AG04449 (cell line): ENCODE measurements around the gene RNU2-63P.

Experiments used
- CTCF ChIA-PET: fragments of 350-600 bp; formaldehyde crosslinking; extraction: SDS; loops from one replicate; lab custom pipeline; 2021; ENCODE audit warnings: antibody characterized with exemption; lab: Yijun Ruan, JAX
- POLR2A ChIA-PET: fragments of 400-600, 350-600 bp; formaldehyde crosslinking; extraction: SDS; loops from one replicate; lab custom pipeline; 2020; ENCODE audit warnings: antibody characterized with exemption, inconsistent platforms; lab: Yijun Ruan, JAX
- DNase-seq: peaks from one replicate; pipeline ENCODE4 v3.0.0-alpha.2; 2010; ENCODE audit warnings: low read depth, low spot score
- H3K4me3 ChIP-seq: 2 replicates; pipeline ENCODE4 v1.5.1; 2011; ENCODE audit warnings: low read depth, mild to moderate bottlenecking, control low read depth, low read length
- TF ChIP-seq, protein P1 (sequence below): IDR thresholded peaks from one replicate; pipeline ENCODE4 v1.5.1; 2011; ENCODE audit warnings: mild to moderate bottlenecking, moderate library complexity, low read length, control low read depth, inconsistent platforms; ENCODE audit not compliant: insufficient read depth; ENCODE audit errors: missing control alignments

Gene RNU2-63P

DNA sequence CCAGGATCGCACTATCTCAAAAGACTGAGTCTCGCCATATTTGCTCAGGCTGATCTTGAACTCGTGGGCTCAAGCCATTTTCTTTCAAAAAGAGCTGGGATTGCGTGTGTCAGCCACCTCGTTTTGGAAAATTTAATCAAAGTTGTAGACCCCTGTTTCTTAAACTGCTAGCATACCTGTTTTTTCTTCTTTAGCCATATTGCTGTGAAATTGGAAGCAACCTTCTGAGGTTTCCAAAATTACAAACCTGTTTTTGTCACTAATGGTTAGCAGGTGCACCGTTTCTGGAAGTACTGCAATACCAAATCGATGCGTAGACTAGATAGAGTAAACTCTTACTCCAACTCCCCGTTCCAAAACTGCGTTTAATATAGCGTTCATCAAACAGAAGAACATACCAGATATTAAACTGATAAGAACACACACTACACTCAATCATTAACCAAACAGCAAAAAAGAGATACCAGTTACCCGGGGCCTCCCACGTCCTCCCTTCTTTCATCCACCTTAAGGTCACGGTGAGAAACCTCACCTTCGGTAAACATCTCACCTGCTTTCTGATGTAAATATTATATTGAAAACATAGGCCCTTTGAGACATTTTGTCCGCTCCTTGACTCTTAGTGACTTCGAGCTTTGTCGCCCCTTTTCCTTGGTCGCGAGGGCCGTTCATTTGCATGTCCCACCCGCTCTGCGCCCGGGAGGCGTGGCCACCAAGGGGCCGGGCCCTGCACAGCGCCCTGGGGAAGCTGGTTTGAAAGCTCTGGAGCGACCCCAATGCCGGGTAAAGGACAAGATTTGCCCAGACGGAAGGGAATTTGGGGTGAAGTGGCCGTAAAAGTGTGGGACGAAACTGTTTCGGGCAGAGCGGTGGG lies at the start of gene RNU2-63P:
Gene RNU2-63P, minus strand, starts transcription at position 462 of the 874 bp plus-strand sequence.
- peak within 1 kb of the TSS; percentile 66 for H3K4me3 ChIP-seq
- POLR2A ChIA-PET, result interaction anchor here (0.6 to 0.7 kb wide), 2 partner anchors 14 to 52 kb away, joined by 3 read pairs; no protein-coding TSS in a partner anchor
- CTCF ChIA-PET, result no interaction called here
- peak; percentile 56 for DNase-seq
- TF ChIP-seq, protein P1, sequence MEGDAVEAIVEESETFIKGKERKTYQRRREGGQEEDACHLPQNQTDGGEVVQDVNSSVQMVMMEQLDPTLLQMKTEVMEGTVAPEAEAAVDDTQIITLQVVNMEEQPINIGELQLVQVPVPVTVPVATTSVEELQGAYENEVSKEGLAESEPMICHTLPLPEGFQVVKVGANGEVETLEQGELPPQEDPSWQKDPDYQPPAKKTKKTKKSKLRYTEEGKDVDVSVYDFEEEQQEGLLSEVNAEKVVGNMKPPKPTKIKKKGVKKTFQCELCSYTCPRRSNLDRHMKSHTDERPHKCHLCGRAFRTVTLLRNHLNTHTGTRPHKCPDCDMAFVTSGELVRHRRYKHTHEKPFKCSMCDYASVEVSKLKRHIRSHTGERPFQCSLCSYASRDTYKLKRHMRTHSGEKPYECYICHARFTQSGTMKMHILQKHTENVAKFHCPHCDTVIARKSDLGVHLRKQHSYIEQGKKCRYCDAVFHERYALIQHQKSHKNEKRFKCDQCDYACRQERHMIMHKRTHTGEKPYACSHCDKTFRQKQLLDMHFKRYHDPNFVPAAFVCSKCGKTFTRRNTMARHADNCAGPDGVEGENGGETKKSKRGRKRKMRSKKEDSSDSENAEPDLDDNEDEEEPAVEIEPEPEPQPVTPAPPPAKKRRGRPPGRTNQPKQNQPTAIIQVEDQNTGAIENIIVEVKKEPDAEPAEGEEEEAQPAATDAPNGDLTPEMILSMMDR, result no peak

DNA sequence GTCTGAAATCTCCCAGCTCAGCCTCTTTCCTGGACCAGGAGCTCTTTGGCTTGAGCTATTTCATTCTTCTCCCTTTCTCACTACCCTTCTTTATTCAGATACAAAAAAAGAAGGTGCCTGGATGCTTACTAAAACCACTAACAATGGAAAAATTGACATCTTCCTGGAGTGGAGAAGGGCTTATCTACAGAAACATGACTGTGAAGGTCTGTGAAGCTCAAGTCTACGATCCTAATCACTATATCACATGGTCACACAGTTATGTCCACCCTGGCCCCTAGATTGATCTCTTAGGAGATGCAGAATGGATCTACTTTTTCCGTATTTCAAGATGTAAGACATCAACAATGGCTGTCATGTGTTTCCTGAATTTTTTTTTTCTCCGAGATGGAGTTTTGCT lies 44.9 kb upstream of the RNU2-63P start:
- POLR2A ChIA-PET, result interaction anchor here (1.2 kb wide), 1 partner anchor 109 kb away, joined by 3 read pairs; the partner anchor contains the start of gene THNSL2
- CTCF ChIA-PET, result interaction anchor here (0.9 to 5.4 kb wide), 33 partner anchors 8 to 133 kb away, joined by 3 to 247 read pairs (median 8); partner anchors contain the start of gene THNSL2
- TF ChIP-seq, protein P1, result no peak
- DNase-seq, result no peak
- H3K4me3 ChIP-seq, result no peak overlapping the region

DNA sequence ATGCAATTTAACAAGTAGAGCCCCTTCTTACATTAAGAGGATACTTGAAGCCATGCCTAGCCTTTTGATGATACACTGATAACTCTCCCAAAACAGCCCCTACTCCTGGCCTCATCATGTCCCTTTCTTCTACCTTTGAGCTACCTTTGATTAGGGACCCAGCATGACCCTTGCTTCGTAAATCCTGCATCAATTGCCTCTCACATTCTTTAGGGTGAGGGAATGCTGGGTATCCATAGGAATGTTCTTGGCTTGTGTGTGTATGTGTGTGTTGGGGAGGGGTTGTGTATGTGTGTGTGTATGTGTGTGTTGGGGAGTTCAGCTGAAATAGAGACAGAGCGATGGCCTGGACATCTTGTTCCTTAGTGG lies 44.5 kb upstream of the RNU2-63P start:
- POLR2A ChIA-PET, result interaction anchor here (1.2 kb wide), 1 partner anchor 109 kb away, joined by 3 read pairs; the partner anchor contains the start of gene THNSL2
- DNase-seq, result no peak
- CTCF ChIA-PET, result interaction anchor here (0.9 to 5.4 kb wide), 40 partner anchors 9 to 247 kb away, joined by 3 to 247 read pairs (median 7); partner anchors contain the start of gene THNSL2
- TF ChIP-seq, protein P1, result no peak
- H3K4me3 ChIP-seq, result no peak overlapping the region

DNA sequence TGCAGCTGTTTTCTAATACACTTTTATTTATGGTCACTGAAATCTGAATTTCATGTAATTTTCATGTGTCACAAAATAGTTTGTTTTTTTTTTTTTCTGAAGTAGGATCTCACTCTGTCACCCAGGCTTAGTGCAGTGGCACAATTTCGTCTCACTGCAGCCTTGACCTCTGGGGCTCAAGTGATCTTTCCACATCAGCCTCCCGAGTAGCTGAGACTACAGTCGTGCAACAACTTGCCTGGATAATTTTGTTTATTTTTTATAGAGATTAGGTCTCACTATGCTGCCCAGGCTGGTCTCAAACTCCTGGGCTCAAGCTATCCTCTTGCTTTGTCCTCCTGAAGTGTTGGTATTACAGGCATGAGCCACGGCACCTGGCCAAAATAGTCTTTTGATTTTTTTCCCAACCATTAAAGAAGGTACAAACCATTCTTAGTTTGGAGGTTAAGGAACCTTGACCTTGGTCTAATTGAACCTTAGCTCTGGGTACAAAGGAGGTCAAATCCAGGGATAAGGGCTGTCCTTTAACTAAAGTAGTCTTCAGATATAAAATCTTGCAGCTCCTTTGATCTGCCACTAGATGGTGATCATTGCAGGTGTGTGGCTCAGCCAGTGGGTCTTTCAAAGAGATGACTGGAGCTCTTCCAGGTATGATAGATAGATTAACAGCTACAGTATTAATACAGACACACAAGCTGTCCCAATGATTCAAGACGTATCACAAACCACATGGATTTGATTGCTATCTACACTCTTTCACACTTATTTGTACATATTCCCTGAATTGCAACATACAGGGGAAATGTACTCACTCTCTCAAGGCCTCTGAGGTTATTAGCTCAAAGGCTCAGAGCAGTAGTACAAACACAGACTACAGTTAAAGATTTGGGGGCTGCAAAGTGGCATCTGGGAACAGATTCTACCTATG lies 43.9 kb upstream of the RNU2-63P start:
- TF ChIP-seq, protein P1, result peak; percentile 54
- ChIA-PET CTCF (interaction anchor here (0.7 to 5.4 kb wide), 43 partner anchors 9 to 248 kb away, joined by 3 to 247 read pairs (median 7); partner anchors contain the start of gene THNSL2), POLR2A (interaction anchor here (0.7 to 1.2 kb wide), 2 partner anchors 110 to 128 kb away, joined by 3 read pairs; partner anchors contain the start of gene THNSL2)
- H3K4me3 ChIP-seq, result no peak overlapping the region
- no peak for DNase-seq

DNA sequence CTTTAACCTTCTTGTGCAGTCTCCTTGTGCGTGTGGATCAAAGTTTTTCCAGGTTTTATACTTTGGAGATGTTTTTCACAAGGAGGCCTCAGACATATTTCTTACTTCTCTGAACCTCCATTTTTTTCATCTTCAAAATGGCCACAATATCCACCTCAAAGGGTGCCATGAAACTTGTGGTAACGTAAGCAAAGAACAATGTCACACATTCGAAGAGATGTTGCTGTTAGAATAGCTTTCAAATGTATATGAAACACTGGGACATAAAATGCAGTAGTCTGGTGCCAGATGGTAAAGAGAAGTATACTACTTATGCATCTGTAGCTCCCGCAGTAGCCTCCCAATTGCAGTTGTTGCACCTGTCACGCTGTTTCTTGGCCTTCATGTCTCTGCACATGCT lies 41.8 kb upstream of the RNU2-63P start:
- TF ChIP-seq, protein P1, result no peak
- CTCF ChIA-PET, result interaction anchor here (3.2 to 5.4 kb wide), 2 partner anchors 101 to 128 kb away, joined by 15 to 247 read pairs; no protein-coding TSS in a partner anchor
- no peak overlapping the region for H3K4me3 ChIP-seq
- no peak for DNase-seq
- POLR2A ChIA-PET, result no interaction called here
